ENCODE data around the gene CTTNBP2NL.

Gene CTTNBP2NL

DNA sequence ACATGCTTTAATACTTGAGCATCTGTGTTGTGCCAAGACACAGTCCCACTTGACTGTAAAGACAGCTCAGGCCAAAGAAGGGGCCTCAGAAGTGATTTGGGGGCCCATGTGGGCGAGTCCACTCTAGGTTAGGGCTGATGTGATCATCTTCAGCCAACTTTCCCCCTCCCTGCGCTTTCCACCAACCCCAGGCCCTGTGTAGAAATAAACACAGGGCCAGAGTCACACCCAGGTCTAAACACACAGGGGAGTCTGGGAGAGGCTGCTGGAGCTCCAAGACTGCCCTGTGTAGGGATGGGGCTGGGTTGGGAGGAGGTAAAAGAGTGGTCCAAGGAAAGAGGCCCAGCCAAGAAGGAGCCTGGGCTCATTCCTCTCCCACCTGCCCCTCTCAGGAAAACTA is 110.3 kb downstream of the CTTNBP2NL start:
- no peak for DNase-seq (ENCODE audit: low spot score)

GRCh38 chr1:112506731-112507130 is 110.7 kb downstream of the CTTNBP2NL start:
- no peak for DNase-seq (ENCODE audit: low spot score)

DNA sequence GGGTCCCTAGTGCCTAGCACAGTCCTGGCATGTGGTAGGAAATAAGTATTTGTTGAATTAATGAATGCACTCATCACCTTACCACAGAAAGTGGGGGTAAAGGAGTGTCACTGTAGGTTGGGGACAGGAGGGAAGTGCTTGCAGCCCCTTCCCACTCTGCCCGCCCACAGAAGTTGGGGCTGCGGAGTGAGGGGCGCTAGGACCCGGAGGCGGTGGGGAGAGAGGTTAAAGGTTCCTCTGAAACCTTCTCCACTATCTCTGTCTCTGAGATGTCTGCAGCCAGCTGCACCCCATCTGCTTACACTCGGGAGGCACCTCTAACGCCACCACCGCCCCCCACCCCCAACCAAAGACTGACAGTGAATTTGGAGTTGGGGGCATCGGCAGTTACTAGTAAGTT is 111.3 kb downstream of the CTTNBP2NL start:
- DNase-seq (ENCODE audit: low spot score): no peak

DNA sequence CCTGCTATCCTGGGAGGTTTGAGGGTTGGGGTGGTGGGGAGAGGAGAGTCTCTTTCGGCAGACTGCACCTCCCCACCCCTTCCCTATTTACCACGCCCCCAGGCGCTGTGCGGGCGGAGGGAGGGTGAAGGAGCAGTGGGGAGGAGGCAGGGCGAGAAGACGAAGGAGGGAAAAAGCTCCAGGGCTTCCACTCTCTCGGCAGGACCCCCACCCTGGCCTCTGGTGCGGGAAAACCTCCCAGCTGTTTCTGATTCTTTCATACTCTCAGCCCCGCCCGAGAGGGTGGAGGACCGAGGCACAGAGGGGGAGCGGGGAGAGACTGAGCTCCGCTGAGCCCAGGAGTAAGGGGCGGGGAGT is 111.9 kb downstream of the CTTNBP2NL start:
- DNase-seq (ENCODE audit: low spot score): no peak

- peak; percentile 41 for DNase-seq (ENCODE audit: low spot score)
These were observed 112.4 kb downstream of the CTTNBP2NL start, which contains the start of gene WNT2B for GRCh38 chr1:112508278-112509004. Gene WNT2B (plus strand): TSS chr1:112508965. CDS start chr1:112509263, 298 bp downstream.

- DNase-seq (ENCODE audit: low spot score): no peak
These were observed 113.1 kb downstream of the CTTNBP2NL start for GRCh38 chr1:112509005-112509659.

DNA sequence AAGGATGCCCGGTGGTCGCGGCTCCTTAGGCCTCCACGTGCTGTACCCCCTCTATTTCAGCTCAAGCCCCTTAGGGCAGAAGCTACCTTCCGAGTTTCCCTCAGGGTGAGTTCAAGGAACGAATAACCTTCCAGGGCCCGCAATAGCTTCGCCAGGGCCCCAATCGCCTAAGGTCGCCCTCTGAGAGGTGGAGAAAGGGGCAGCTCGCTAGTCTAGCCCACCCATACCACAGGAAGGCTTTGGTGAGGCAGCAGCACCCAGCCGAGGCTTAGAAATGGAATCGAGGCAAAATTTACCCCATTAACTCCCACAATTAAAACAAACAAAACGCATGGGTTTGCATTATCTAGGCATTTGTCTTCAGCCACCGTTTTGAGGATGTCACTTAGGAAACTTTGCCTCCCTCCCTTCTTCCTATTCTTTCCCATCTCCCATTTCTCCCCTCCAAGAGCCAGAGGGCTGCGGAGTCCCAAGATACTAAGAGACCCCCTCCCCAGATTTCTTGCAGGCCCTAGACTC is 113.7 kb downstream of the CTTNBP2NL start:
- no peak for DNase-seq (ENCODE audit: low spot score)

DNA sequence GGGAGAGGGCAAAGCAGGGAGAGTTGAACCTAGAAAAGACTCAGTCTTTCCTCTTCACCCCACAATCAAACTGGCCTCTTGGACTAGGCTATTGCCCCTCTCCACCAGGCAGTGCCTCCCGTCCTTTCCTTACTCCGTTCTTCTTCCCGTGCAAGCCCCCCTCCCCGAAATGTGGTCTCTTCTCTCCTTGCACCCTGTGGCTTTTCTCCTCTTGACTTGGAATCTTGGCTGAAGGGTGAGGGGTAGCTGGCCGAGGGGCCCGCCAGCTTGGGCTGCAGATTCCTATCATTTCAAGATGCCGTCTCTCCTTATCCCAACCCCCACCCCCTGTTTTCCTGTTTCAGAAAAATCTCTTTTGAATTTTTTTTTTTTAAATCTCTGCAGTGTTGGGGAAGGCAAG is 114.3 kb downstream of the CTTNBP2NL start:
- DNase-seq (ENCODE audit: low spot score): no peak
